Measurements from ENCODE around the gene F5. TPM values are rescaled to one million over a fixed set of nuclear protein-coding genes. Genes with fewer than 3 reads are reported as not detected.

F5 gene
- total and polyA plus RNA-seq, 9 of the 15 experiments (the other 6 are each of a cell fraction or from before 2014, with no cell fraction given): 0.03 to 0.13 TPM; not detected in 7

DNA sequence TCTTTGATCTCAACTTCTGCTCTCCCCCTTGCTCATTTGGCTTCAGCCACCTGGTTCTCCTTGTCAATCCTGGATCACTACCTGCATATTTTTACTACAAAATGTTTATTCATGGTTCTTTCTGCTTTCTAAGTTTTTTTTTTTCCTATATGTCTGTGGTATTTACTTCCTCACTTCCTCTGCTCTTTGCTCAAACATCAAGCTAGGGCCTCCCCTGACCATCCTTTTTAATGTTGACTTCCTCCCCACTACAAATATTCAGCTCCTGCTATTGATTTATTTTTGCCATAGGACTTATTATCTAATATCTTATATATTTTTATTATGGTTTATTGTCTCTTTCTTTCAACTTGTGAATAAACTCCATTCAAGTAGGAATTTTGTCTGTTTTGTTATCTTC lies 86.5 kb downstream of the F5 start (continued):
- TF ChIP-seq NCOA4 (IDR thresholded peaks at IDR 0.05; ENCODE audit: partially characterized antibody): no peak

DNA sequence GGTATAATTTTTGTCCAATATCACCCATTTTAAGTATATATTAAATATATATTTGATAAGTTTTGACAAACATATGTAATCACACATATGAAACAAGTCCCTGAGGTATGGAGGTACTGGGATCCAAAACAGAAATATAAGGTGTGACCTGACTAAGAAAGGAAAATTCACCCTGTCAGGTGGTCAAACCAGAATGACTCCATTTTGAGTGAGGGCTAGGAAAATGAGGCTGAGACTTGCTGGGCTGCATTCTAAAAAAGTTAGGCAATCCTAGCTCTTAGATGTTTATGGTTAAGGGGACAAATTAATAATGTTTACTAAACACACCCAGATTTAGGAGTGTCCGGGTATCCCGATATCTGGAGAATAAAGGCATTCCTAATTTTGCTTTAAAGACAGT lies 89.0 kb downstream of the F5 start:
- Histone ChIP-seq H3K9me1 (ENCODE audit: control insufficient read depth, insufficient read depth, low read length) (no peaks in the 10 kb centered on the region), H3K79me2 (ENCODE audit: control insufficient read depth, insufficient read depth, low read length) (no peaks in the 10 kb centered on the region), H3K27ac (ENCODE audit: extremely low read depth, low read depth, low read length) (no peak overlapping the region), H3K27me3 (ENCODE audit: control insufficient read depth in 2 of 2, insufficient read depth in 2 of 2, low read length in 2 of 2) (no peaks in the 10 kb centered on the region), H3K4me2 (ENCODE audit: insufficient read depth, low read length) (no peak overlapping the region), H3K9ac (ENCODE audit: insufficient read depth in 1 of 2, low read depth in 2 of 2, low read length in 2 of 2) (no peak overlapping the region), H3K4me1 (replicated peaks in 1 of 2; ENCODE audit: control insufficient read depth in 2 of 2, insufficient read depth in 2 of 2, low read length in 2 of 2) (no peaks in the 10 kb centered on the region), H3K9me3 (replicated peaks; ENCODE audit: control insufficient read depth, insufficient read depth, low read depth, low read length) (no peaks in the 10 kb centered on the region), H3K36me3 (ENCODE audit: control insufficient read depth, insufficient read depth, low read length) (no peaks in the 10 kb centered on the region), H2AFZ (ENCODE audit: low read depth, low read length) (no peak overlapping the region), H3K4me3 (no peak overlapping the region), H4K20me1 (replicated peaks; ENCODE audit: control insufficient read depth, insufficient read depth, low read length) (no peaks in the 10 kb centered on the region)
- in situ Hi-C loops (cut with MboI) (no loop called here), intact Hi-C loops (cut with micrococcal nuclease) (no loop called here)
- DNase-seq (ENCODE audit: extremely low read depth in 1 of 4, low spot score in 3 of 4): no peak
- no TSS peak for BruUV-seq (replicated peaks)
- FAIRE-seq: no peak
- ATAC-seq: no peak
- CTCF ChIA-PET (ENCODE audit: low intra/inter-chr PET ratio): no interaction called here
- no peak for TF ChIP-seq PHF20 (IDR thresholded peaks at IDR 0.05; ENCODE audit: partially characterized antibody)
- no peak for TF ChIP-seq MTA3 (IDR thresholded peaks at IDR 0.05; ENCODE audit: borderline replicate concordance)
- no peak for TF ChIP-seq NCOA1 (IDR thresholded peaks at IDR 0.05; ENCODE audit: low read depth)
- TF ChIP-seq TARDBP (IDR thresholded peaks at IDR 0.05): no peak
- no peak for TF ChIP-seq ZNF232 (CRISPR knock-in tag; IDR thresholded peaks at IDR 0.05)
- no peak for TF ChIP-seq RCOR1 (IDR thresholded peaks at IDR 0.05; ENCODE audit: borderline replicate concordance in 1 of 2, low read depth in 2 of 2, low read length in 2 of 2)
- no peak for TF ChIP-seq ZNF24 (IDR thresholded peaks at IDR 0.05)
- no peak for TF ChIP-seq ZNF316 (IDR thresholded peaks at IDR 0.05)
- TF ChIP-seq ZNF586 (CRISPR knock-in tag; conservative IDR thresholded peaks at IDR 0.05): no peak
- TF ChIP-seq HMG20A (CRISPR knock-in tag; conservative IDR thresholded peaks at IDR 0.05): no peak
- TF ChIP-seq PHF8 (IDR thresholded peaks at IDR 0.05; ENCODE audit: borderline replicate concordance, low read length): no peak
- 69% methylated on average over 2 of the region's 2 CpGs for WGBS (ENCODE audit: insufficient coverage, low coverage, missing lambda C conversion rate)
- POLR2A ChIA-PET: interaction anchor here (0.6 to 1.1 kb wide), 2 partner anchors 10 to 60 kb away, joined by 3 read pairs; no protein-coding TSS in a partner anchor
